Measurements from ENCODE around the gene GLRA1. TPM values are rescaled to one million over a fixed set of nuclear protein-coding genes. Genes with fewer than 3 reads are reported as not detected.
"Not testable (repeated sequence)": the region's sequence is repeated elsewhere in the genome, so short reads cannot be mapped to it uniquely, and the experiment has no call there.

Gene GLRA1
- total and polyA plus RNA-seq, 12 donors, result 0.40 to 2.7 (median 1.3) TPM; not detected in 7

GRCh38 chr5:151856861-151857260, 67.8 kb downstream of the GLRA1 start:
- intact Hi-C loops (cut with DNase I), result no loop called here
- no peak for DNase-seq
- WGBS, 4 donors, result 87 to 100% (median 88%) methylated on average over 3 to 5 of the region's 5 CpGs
- H3K4me3 ChIP-seq, result no peak overlapping the region
- no peak overlapping the region for H3K27ac ChIP-seq
- H3K9me3 ChIP-seq (replicated peaks in 1 of 3), result no peaks in the 10 kb centered on the region
- TF ChIP-seq, protein P1, sequence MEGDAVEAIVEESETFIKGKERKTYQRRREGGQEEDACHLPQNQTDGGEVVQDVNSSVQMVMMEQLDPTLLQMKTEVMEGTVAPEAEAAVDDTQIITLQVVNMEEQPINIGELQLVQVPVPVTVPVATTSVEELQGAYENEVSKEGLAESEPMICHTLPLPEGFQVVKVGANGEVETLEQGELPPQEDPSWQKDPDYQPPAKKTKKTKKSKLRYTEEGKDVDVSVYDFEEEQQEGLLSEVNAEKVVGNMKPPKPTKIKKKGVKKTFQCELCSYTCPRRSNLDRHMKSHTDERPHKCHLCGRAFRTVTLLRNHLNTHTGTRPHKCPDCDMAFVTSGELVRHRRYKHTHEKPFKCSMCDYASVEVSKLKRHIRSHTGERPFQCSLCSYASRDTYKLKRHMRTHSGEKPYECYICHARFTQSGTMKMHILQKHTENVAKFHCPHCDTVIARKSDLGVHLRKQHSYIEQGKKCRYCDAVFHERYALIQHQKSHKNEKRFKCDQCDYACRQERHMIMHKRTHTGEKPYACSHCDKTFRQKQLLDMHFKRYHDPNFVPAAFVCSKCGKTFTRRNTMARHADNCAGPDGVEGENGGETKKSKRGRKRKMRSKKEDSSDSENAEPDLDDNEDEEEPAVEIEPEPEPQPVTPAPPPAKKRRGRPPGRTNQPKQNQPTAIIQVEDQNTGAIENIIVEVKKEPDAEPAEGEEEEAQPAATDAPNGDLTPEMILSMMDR (IDR thresholded peaks at IDR 0.05), result no peak
- TF ChIP-seq POLR2A (IDR thresholded peaks at IDR 0.05), result no peak
- H3K27me3 ChIP-seq, result no peaks in the 10 kb centered on the region
- no peaks in the 10 kb centered on the region for H3K36me3 ChIP-seq (replicated peaks in 1 of 2)
- H3K4me1 ChIP-seq (replicated peaks in 1 of 2), result no peaks in the 10 kb centered on the region

DNA sequence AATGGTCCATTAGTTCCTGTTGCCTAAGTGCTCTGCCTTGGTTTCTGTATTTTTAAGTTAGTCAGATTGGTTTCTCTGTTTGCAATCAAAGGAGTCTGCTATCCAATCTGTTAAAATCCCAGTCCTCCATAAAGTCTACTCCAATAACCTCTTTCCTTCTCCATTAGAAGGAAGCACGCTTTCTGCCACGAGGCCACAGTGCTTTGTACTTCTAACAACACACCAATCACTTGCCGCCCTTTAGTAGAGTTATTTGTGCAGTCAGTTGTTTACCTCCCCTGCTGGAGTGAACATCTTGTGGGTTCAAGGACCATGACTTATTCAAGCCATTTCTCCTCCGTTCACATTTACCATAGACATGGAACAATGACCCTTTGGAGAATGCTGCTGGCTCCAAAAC, 69.0 kb downstream of the GLRA1 start:
- WGBS, 4 donors, result 81 to 94% (median 90%) methylated on average over 4 of the region's 4 CpGs
- TF ChIP-seq, protein P1 (IDR thresholded peaks at IDR 0.05), result no peak
- no peak for TF ChIP-seq POLR2A (IDR thresholded peaks at IDR 0.05)

DNA sequence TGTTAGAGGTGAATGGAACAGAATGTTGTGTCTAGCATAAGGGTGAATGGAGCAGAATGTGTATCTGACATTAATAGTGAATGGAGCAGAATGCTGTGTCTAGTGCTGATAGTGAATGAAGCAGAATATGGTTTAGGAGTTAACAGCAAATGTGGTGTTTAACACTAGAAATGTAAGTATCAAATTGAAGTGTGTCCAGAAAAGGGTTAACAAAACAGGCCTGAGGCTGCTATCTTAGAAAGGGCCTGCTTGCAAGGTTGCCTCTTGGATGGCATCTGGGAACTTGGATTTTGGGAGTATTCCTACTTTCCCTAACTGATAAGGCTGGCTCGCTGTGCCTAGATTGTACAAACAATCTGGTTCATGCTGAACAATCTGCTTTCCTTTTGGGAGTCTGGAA, 76.8 kb downstream of the GLRA1 start:
- Histone ChIP-seq H3K4me3 (no peak overlapping the region), H3K27ac (no peak overlapping the region), H3K27me3 (no peaks in the 10 kb centered on the region), H3K36me3 (replicated peaks in 1 of 2) (no peaks in the 10 kb centered on the region), H3K4me1 (replicated peaks in 1 of 2) (no peaks in the 10 kb centered on the region), H3K9me3 (replicated peaks in 1 of 3) (no peaks in the 10 kb centered on the region)
- no peak for DNase-seq
- WGBS, 4 donors, result 36 to 75% (median 62%) methylated on average over 1 of the region's 1 CpG
- intact Hi-C loops (cut with DNase I), result no loop called here
- TF ChIP-seq POLR2A (IDR thresholded peaks at IDR 0.05), result no peak
- TF ChIP-seq, protein P1 (IDR thresholded peaks at IDR 0.05), result no peak

More for the DNA sequence above, 69.0 kb downstream of the GLRA1 start:
- Histone ChIP-seq H3K9me3 (replicated peaks in 1 of 3) (no peaks in the 10 kb centered on the region), H3K36me3 (replicated peaks in 1 of 2) (no peaks in the 10 kb centered on the region), H3K27ac (no peak overlapping the region), H3K27me3 (no peaks in the 10 kb centered on the region), H3K4me1 (replicated peaks in 1 of 2) (no peaks in the 10 kb centered on the region), H3K4me3 (no peak overlapping the region)
- no peak for DNase-seq
- intact Hi-C loops (cut with DNase I), result no loop called here

DNA sequence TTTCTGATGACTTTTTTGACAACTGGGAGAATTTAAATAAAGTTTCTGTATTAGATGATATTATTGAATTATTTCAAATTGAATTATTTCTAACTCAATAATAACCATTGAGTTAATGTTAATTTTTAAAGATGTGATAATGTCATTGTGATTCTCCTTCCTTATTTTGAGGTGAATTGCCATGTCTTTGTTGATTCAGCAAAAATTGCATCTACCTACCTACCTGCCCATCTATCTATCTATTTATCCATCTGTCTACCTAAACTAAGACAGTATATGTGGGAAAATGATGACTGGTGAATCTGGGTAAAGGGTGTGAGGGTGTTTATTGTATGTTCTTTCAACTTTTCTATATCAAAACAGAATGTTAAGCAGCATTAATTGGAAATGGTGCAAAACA, 77.9 kb downstream of the GLRA1 start:
- H3K27me3 ChIP-seq, result no peaks in the 10 kb centered on the region
- H3K4me1 ChIP-seq (replicated peaks in 1 of 2), result no peaks in the 10 kb centered on the region
- no peak overlapping the region for H3K27ac ChIP-seq
- no peaks in the 10 kb centered on the region for H3K36me3 ChIP-seq (replicated peaks in 1 of 2)
- no peak for TF ChIP-seq POLR2A (IDR thresholded peaks at IDR 0.05)
- TF ChIP-seq, protein P1 (IDR thresholded peaks at IDR 0.05), result no peak
- intact Hi-C loops (cut with DNase I), result no loop called here
- no peak for DNase-seq
- H3K4me3 ChIP-seq, result no peak overlapping the region
- no peaks in the 10 kb centered on the region for H3K9me3 ChIP-seq (replicated peaks in 1 of 3)

DNA sequence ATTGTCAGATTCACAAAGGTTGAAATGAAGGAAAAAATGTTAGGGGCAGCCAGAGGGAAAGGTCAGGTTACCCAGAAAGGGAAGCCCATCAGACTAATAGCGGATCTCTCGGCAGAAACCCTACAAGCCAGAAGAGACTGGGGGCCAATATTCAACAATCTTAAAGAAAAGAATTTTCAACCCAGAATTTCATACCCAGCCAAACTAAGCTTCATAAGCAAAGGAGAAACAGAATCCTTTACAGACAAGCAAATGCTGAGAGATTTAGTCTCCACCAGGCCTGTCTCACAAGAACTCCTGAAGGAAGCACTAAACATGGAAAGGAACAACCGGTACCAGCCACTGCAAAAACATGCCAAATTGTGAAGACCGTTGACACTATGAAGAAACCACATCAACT, 91.8 kb downstream of the GLRA1 start:
- 96 to 99% (median 97%) methylated on average over 4 of the region's 4 CpGs for WGBS, 4 donors
- DNase-seq; H3K36me3 ChIP-seq (replicated peaks in 1 of 2); H3K27ac ChIP-seq; H3K4me1 ChIP-seq (replicated peaks in 1 of 2); intact Hi-C loops (cut with DNase I); H3K27me3 ChIP-seq; H3K4me3 ChIP-seq: not testable (repeated sequence)
- peaks cover 0 to 18% (median 3%) of the 10 kb centered on the region in 3 donors for H3K9me3 ChIP-seq (replicated peaks in 1 of 3)
